MCF 10A (cell line): ENCODE data around the gene SH3BP1. TPM values are rescaled to one million over a fixed set of nuclear protein-coding genes. Genes with fewer than 3 reads are reported as not detected.
A peak's percentile ranks its signal among the peaks of the same experiment; 100 is the strongest.

ENCODE experiments used
- BruUV-seq: library from RNA; stranded (reverse); fragments of 400-500 nt; replicated peaks from 2 replicates; lab custom pipeline; 2021; lab: Mats Ljungman, UMichigan
- CTCF ChIA-PET: fragments of 300-600 bp; sonication (Branson Sonifier 250); formaldehyde crosslinking; extraction: SDS; loops from one replicate; lab custom pipeline; 2021; ENCODE audit warnings: antibody characterized with exemption, inconsistent platforms; lab: Yijun Ruan, JAX
- POLR2A ChIA-PET: fragments of 300-600, 350-650 bp; sonication (Branson Sonifier 250); formaldehyde crosslinking; extraction: SDS; loops from one replicate; lab custom pipeline; 2020; ENCODE audit warnings: antibody characterized with exemption, inconsistent platforms; lab: Yijun Ruan, JAX
- DNase-seq: peaks from one replicate; pipeline ENCODE4 v3.0.0-alpha.2; 2018; ENCODE audit not compliant: unreplicated experiment
- H3K27ac Mint-ChIP-seq: one replicate; pipeline ENCODE4 v1.8.0; 2022; ENCODE audit warnings: mild to moderate bottlenecking, low read depth, mixed read lengths; ENCODE audit not compliant: unreplicated experiment
- H3K27me3 Mint-ChIP-seq: one replicate; pipeline ENCODE4 v1.8.0; 2022; ENCODE audit warnings: mixed read lengths; ENCODE audit not compliant: insufficient read depth, unreplicated experiment
- H3K36me3 Mint-ChIP-seq: one replicate; pipeline ENCODE4 v1.8.0; 2022; ENCODE audit warnings: mild to moderate bottlenecking, moderate library complexity, mixed read lengths; ENCODE audit not compliant: insufficient read depth, unreplicated experiment
- H3K4me1 Mint-ChIP-seq: one replicate; pipeline ENCODE4 v1.8.0; 2022; ENCODE audit warnings: mixed read lengths; ENCODE audit not compliant: insufficient read depth, unreplicated experiment
- H3K4me3 Mint-ChIP-seq: one replicate; pipeline ENCODE4 v1.8.0; 2022; ENCODE audit warnings: mild to moderate bottlenecking, moderate library complexity, mixed read lengths; ENCODE audit not compliant: unreplicated experiment
- H3K9me3 Mint-ChIP-seq: one replicate; pipeline ENCODE4 v1.8.0; 2022; ENCODE audit warnings: mixed read lengths; ENCODE audit not compliant: unreplicated experiment
- CTCF ChIP-seq: fragments of 200-600 bp; IDR thresholded peaks from one replicate; pipeline ENCODE4 v1.8.0; 2022; ENCODE audit warnings: antibody characterized with exemption, mild to moderate bottlenecking; ENCODE audit not compliant: unreplicated experiment
- intact Hi-C: fragments of 100-400 bp; cut with micrococcal nuclease; formaldehyde crosslinking; loops from 2 replicates; pipeline ENCODE4 v1.14.1; 2022
- total RNA-seq: library from RNA; stranded (reverse); gene quantifications from 2 replicates; pipeline ENCODE4 v1.2.3, GENCODE V29; 2022

SH3BP1 gene
- total RNA-seq, 1 experiment from 2014 or later: 1.5 TPM

GRCh38 chr22:37633625-37634416 lies 5.6 kb upstream of the SH3BP1 start:
- CTCF ChIA-PET: interaction anchor here (0.5 to 10.9 kb wide), 9 partner anchors 9 to 230 kb away, joined by 3 to 112 read pairs (median 4); partner anchors contain the start of genes ANKRD54 and LGALS1
- intact Hi-C loops: no loop called here

GRCh38 chr22:37634417-37634924 lies 5.0 kb upstream of the SH3BP1 start:
- H3K36me3 Mint-ChIP-seq: peaks cover 5% of the 10 kb centered on the region
- ChIA-PET CTCF (interaction anchor here (1.0 to 10.9 kb wide), 5 partner anchors 9 to 47 kb away, joined by 3 to 112 read pairs (median 4); no protein-coding TSS in a partner anchor), POLR2A (interaction anchor here (1.5 kb wide), 1 partner anchor 9 kb away, joined by 4 read pairs; no protein-coding TSS in a partner anchor)
- no peak for TF ChIP-seq CTCF
- no peaks in the 10 kb centered on the region for H3K4me1 Mint-ChIP-seq
- no peaks in the 10 kb centered on the region for H3K9me3 Mint-ChIP-seq
- H3K27ac Mint-ChIP-seq: peak overlapping the region; percentile 25
- no peak for DNase-seq
- intact Hi-C loops: no loop called here
- H3K4me3 Mint-ChIP-seq: no peak overlapping the region
- BruUV-seq: no TSS peak
- H3K27me3 Mint-ChIP-seq: no peaks in the 10 kb centered on the region

More at GRCh38 chr22:37633625-37634416, 5.6 kb upstream of the SH3BP1 start:
- no peak for DNase-seq
- POLR2A ChIA-PET: interaction anchor here (0.7 to 0.8 kb wide), 2 partner anchors 24 to 318 kb away, joined by 3 to 4 read pairs; partner anchors contain the start of gene PDXP
- no peak for TF ChIP-seq CTCF
- Mint-ChIP-seq H3K4me3 (no peak overlapping the region), H3K27me3 (no peaks in the 10 kb centered on the region), H3K9me3 (no peaks in the 10 kb centered on the region), H3K36me3 (peaks cover 5% of the 10 kb centered on the region), H3K4me1 (no peaks in the 10 kb centered on the region), H3K27ac (peak overlapping the region; percentile 25)
- no TSS peak for BruUV-seq

- peaks cover 5% of the 10 kb centered on the region for H3K36me3 Mint-ChIP-seq
- no peaks in the 10 kb centered on the region for H3K27me3 Mint-ChIP-seq
- no peak overlapping the region for H3K4me3 Mint-ChIP-seq
- no peak for DNase-seq
- no peaks in the 10 kb centered on the region for H3K4me1 Mint-ChIP-seq
- ChIA-PET POLR2A (interaction anchor here (1.3 to 1.5 kb wide), 2 partner anchors 8 to 16 kb away, joined by 4 read pairs; no protein-coding TSS in a partner anchor), CTCF (interaction anchor here (0.6 to 10.9 kb wide), 5 partner anchors 8 to 273 kb away, joined by 3 to 112 read pairs (median 4); no protein-coding TSS in a partner anchor)
- no peak for TF ChIP-seq CTCF
- H3K27ac Mint-ChIP-seq: no peak overlapping the region
- intact Hi-C loops: no loop called here
- H3K9me3 Mint-ChIP-seq: no peaks in the 10 kb centered on the region
- no TSS peak for BruUV-seq
Measured at GRCh38 chr22:37635157-37635556, 4.3 kb upstream of the SH3BP1 start.
